Measurements from ENCODE around the gene ACOT9.
"Not testable (repeated sequence)": the region's sequence is repeated elsewhere in the genome, so short reads cannot be mapped to it uniquely, and the experiment has no call there.

ACOT9 gene

GRCh38 chrX:23676486-23676885 lies 66.6 kb downstream of the ACOT9 start:
- not testable (repeated sequence) for FAIRE-seq

- no peak for FAIRE-seq
Measured at GRCh38 chrX:23673108-23673507, 70.0 kb downstream of the ACOT9 start.

- FAIRE-seq: no peak
Measured at GRCh38 chrX:23670528-23670927, 72.5 kb downstream of the ACOT9 start.

GRCh38 chrX:23668335-23668734 lies 74.7 kb downstream of the ACOT9 start:
- FAIRE-seq: no peak

GRCh38 chrX:23667239-23668177 lies 75.6 kb downstream of the ACOT9 start, which contains the start of gene PRDX4:
PRDX4 (plus strand) TSS chrX:23667493; CDS start chrX:23667571, 78 bp downstream.
- no peak for FAIRE-seq

GRCh38 chrX:23666282-23666681 lies 76.8 kb downstream of the ACOT9 start:
- FAIRE-seq: no peak

- FAIRE-seq: no peak
Measured at GRCh38 chrX:23664496-23664895, 78.6 kb downstream of the ACOT9 start.

GRCh38 chrX:23662853-23663252 lies 80.2 kb downstream of the ACOT9 start:
- FAIRE-seq: no peak

GRCh38 chrX:23662187-23662586 lies 80.9 kb downstream of the ACOT9 start:
- no peak for FAIRE-seq

- no peak for FAIRE-seq
Measured at GRCh38 chrX:23661671-23662070, 81.4 kb downstream of the ACOT9 start.

- no peak for FAIRE-seq
Measured at GRCh38 chrX:23660766-23661132, 82.3 kb downstream of the ACOT9 start.

GRCh38 chrX:23660083-23660765 lies 82.9 kb downstream of the ACOT9 start:
- not testable (repeated sequence) for FAIRE-seq

GRCh38 chrX:23659339-23659738 lies 83.7 kb downstream of the ACOT9 start:
- FAIRE-seq: no peak

- no peak for FAIRE-seq
Measured at GRCh38 chrX:23656684-23657083, 86.4 kb downstream of the ACOT9 start.

- no peak for FAIRE-seq
Measured at GRCh38 chrX:23656091-23656490, 87.0 kb downstream of the ACOT9 start.
